HT-29 (cell line): ENCODE results near the gene DHRS7B. TPM values are rescaled to one million over a fixed set of nuclear protein-coding genes. Genes with fewer than 3 reads are reported as not detected.
"Not testable (repeated sequence)": the region's sequence is repeated elsewhere in the genome, so short reads cannot be mapped to it uniquely, and the experiment has no call there.

Experiments
- DNase-seq: peaks from one replicate; pipeline ENCODE4 v3.0.0-alpha.2; 2015; ENCODE audit warnings: low spot score
- total RNA-seq: library from RNA; depleted of rRNA; stranded (reverse); fragments of >200 nt; shearing (Covaris generic); gene quantifications from 2 replicates; pipeline ENCODE4 v1.2.3, GENCODE V29; 2014; rRNA removed

The DHRS7B gene
- 24.5 and 26.9 TPM in 2 replicates for total RNA-seq

DNA sequence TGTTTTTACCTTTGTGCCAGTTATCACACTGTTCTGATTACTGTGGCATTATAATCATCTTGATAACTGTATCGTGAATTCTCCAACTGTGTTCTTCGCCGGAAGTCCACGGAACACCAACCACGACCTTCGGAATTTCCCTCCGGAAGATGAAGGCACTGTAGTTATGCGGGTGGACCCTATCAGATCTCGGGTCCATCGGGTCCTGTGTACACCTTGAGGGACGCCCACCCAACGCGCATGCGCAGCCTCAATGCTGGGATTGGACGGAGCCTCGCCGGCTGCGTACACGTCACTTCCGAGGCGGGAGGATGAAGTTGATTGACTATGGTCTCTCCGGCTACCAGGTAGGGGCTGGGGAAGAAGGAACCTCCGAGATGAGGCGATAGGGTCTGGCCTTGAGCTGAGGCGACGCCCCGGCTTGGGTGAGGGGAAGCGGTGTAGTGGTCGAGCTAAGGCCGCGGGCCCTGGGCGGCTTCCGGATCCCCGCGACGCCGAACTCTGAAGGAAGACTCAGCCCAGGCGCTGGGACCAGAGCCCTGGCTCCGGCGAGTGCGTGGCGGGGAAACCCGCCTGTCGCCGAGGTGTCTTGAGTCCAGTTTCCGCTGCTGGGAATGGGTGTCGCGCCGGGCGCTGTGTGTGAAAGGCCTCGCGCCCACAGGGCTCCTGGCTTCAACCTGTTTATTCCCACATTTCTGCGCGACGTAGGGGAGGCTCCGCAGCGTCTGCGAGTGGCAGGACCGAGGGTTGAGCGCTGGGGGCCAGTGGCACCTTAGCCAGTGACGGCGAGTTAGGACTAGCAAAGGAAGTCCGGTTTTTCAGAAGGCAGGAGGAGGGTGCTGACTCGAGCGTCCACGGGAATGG, at the start of gene DHRS7B:
TSS of gene DHRS7B (plus strand) at position 320 of the 864 bp plus-strand sequence. CDS start at position 328, 8 bp downstream.
- peak; percentile 98 for DNase-seq

- no peak for DNase-seq
Observed at GRCh38 chr17:21077281-21077680, 49.5 kb upstream of the DHRS7B start.

- DNase-seq, result no peak
Observed at GRCh38 chr17:21078016-21078780, 48.6 kb upstream of the DHRS7B start.

DNA sequence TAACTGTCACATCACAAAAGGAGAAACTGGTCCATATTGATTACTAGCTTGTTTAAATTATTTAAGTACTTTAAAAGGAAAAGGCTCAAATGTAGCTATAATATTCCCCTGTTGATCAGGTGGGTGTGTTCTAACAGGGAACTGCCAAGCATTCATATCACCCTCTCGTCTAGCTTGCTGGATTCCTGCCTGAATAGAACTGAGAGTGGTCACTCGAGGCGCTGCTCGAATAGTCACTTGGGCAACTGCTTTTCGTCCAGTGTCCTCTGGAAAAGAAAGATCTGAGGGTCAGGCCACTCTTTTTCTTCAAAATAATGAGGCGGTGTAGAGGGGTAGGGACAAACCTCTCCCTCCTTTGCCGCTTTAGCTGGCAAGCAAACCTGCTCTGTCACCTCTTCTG, 47.6 kb upstream of the DHRS7B start:
- DNase-seq, result no peak

GRCh38 chr17:21082001-21082436, 44.7 kb upstream of the DHRS7B start:
- no peak for DNase-seq

GRCh38 chr17:21085280-21085679, 41.5 kb upstream of the DHRS7B start:
- not testable (repeated sequence) for DNase-seq

DNA sequence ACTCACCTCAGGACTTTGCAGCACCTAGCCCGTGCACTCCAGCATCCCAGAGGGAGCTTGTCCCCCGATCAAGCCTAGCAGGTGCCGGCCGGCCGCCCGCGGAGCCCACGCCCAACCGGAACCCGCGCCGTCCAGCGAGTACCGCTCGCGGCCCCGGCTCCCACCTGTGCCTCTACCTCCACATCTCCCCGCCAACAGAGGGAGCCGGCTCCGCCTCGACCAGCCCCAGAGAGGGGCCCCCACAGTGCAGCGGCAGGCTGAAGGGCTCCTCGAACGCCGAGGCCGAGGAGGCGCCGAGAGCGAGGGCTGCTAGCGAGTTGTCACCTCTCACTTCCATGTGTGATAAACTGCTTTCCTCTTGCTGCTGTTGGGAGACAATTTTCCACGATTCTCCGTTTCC, 41.1 kb upstream of the DHRS7B start:
- DNase-seq, result no peak

DNA sequence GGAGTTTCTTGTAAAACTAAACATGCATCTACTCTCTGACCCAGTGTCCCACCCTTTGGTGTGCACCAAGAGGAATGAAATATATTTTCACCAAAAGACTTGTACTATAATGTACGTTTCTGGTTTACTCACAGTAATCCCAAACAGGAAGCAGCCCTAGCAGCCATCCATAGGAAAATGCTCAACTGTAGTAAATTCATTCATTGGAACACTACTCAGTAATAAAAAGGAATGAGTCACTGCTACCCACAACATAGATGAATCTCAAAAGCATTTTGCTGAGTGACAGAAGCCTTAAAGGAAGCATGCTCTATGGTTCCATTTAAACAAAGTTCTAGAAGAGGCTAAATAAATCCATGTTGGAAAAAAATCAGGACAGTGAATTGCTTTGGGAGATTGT, 37.6 kb upstream of the DHRS7B start:
- DNase-seq, result no peak

DNA sequence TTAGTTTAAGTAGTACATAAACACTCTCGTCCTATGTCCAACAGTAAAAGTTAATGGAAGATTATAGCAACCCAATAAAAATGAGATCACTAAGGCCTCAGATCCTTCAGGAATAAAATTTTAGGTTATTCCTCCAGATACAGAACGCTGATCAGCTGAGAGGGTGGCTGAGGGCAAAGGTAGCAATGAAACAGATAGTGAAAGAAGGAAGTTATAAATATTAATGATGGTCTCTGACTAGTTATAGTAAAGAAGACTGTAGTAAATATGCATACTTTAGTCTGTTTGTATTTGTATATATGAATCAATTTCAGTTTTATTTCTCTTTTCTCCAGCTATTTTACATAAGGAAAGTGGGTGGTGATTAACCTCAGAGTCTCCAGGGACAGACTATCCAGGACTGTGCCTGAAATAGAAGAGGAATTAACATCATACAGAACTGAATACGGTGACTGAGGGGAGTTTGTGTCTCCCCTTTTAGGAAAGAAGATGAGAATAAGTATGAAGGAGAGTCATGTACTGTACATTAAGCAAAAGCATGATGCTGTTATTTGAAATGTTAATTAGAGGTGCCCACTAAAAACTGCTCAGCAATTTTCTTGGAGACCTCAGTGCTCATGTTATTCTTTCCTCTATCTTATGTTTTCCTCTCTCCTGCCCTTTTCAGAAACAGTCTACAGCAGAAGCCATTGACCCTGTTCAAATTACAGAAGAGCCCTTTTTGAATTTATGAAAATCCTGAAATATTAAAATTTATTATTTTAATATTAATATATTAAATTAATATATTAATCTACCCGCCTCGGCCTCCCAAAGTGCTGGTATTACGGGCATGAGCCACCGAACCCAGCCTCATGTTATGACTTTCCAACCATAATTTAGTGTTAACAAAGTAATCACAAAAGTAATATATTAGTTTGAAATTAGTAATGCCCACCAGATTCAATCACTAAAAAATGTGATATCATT, 36.5 kb upstream of the DHRS7B start:
- no peak for DNase-seq

DNA sequence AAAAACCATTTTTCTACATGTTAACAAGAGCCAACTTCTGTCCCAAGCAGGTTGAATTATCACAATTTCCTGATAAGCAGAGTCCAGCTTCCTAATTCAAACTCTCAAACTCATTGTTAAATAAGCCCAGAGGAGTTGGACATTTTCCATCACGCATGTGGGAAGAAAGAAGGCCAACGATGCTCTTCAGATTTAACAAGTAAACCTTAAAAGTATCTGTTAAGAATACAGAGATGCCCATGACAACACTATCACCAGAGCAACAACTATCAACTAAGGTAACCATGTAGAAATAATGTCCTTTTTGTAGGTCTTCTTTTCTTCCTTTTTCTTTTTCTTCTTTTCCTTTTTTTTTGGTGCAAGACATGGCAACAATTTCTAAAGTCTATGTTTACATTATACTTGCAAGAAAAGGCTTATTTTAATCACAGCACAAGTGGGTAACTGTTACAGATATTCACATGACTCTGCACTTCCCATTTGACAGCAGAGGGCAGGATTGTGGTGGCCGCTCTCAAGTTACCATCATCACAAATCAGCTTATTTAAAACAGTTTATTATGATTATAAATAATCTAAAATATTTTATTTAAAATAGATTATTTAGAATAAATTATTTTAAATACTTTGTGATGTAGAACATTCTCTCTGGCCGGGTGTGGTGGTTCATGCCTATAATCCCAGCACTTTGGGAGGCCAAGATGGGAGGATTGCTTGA, 35.7 kb upstream of the DHRS7B start:
- DNase-seq, result no peak

DNA sequence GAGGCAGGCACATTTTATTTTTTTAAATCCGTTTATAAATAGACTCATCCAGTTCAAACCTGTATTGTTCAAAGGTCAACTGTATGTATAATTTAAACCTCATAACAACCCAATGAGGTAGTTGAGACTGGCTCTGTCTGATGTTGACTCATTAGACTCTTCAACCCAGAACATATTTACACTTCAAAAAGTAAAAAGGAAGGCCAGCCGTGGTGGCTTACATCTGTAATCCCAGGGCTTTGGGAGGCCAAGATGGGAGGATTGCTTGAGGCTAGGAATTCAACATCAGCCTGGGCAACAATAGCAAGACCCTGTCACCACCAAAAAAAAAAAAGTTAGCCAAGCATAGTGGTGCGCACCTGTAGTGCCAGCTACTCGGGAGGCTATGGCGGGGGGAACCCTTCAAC, 32.5 kb upstream of the DHRS7B start:
- DNase-seq, result no peak

GRCh38 chr17:21095735-21096134, 31.0 kb upstream of the DHRS7B start:
- no peak for DNase-seq

- no peak for DNase-seq
Observed at GRCh38 chr17:21096874-21097273, 29.9 kb upstream of the DHRS7B start.

DNA sequence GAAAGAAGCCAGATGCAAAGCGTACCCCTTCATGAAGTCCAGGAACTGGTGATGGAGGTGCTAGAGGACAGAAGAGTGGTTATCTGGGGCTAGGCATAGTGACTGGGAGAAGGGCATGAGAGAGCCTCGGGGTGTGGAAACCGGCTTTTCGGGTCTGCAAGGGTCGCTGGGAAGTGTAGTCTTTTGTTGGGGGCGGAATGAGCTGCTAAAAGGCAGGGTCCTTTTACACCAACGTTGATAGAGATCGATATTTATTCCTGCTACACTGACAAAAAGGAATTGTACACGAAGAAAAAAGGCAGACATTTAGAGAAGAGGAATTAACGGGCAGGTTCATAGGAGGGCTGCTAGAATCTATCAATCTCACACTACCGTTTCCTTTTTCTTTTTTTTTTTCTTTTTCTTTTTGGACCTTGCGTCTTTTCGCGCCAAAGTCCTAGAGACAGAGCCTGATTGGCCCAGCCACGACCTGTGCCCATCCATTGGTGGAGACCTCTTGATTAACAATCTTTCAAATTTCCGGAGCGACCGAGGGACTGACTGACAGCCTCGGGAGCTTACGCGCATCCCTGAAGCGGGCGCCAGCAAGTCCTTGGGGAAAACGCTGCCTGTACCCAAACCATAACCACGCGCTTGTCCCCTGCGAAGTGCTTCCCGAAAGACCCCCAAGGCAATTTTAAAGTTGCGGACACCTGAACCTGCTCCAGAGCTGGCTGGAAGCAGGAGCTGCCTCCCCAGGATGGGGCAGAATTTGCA, 27.7 kb upstream of the DHRS7B start:
- peak; percentile 82 for DNase-seq

- DNase-seq, result no peak
Observed at GRCh38 chr17:21100636-21101035, 26.1 kb upstream of the DHRS7B start.

- no peak for DNase-seq
Observed at GRCh38 chr17:21104608-21105007, 22.2 kb upstream of the DHRS7B start.

GRCh38 chr17:21105064-21105894, 21.5 kb upstream of the DHRS7B start:
- no peak for DNase-seq

DNA sequence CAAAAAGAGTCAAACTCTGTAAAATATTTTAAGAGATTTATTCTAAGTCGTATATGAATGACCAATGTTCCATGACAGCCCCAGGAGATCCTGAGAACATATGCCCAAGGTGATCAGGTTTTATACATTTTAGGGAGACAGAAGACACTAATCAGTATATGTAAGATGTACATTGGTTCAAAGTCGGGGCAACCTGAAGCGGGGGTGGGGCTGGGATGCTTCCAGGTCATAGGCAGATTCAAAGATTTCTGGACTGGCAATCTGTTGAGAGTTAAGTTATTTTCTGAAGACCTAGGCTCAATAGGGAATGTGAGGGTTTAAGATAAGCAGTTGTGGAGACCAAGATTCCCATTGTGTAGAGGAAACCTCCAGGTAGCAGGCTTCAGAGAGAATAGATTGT, 20.4 kb upstream of the DHRS7B start:
- DNase-seq, result no peak

DNA sequence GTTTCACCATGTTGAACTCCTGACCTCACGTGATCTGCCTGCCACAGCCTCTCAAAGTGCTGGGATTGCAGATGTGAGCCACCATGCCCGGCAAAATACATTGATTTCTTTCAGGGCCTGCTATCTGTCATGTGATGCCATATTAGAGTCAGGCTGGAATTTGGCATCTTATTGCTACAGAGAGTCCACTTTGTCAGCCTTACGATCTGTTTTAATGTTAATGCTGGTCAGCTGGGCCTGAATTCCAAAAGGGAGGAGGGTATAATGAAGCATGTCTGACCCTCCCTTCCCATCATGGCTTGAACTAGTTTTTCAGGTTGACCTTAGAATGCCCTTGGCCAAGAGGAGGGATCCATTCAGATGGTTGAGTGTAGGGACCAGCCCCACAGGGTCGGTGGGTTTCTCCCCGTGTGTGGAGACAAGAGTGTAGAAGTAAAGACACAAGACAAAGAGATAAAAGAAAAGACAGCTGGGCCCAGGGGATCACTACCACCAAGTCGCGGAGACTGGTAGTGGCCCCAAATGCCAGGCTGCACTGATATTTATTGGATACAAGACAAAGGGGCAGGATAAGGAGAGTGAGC, 19.6 kb upstream of the DHRS7B start:
- DNase-seq, result not testable (repeated sequence)
